Stimulated activated CD4-positive, alpha-beta T cell treated with anti-CD3 and anti-CD28 coated beads, Interleukin-2, amount 100 ng/mL, for 4 hours (primary cell): Measurements from ENCODE around the gene FAM209B.
"Not testable (repeated sequence)": the region's sequence is repeated elsewhere in the genome, so short reads cannot be mapped to it uniquely, and the experiment has no call there.

ENCODE experiments used
- DNase-seq: peaks from one replicate; pipeline ENCODE4 v3.0.0-alpha.2; 2020; ENCODE audit warnings: low read depth

FAM209B gene

GRCh38 chr20:56540415-56540814 lies 7.4 kb downstream of the FAM209B start:
- no peak for DNase-seq

- no peak for DNase-seq
Measured at GRCh38 chr20:56542489-56543030, 9.5 kb downstream of the FAM209B start.

GRCh38 chr20:56551571-56551970 lies 18.5 kb downstream of the FAM209B start:
- no peak for DNase-seq

GRCh38 chr20:56552911-56553629 lies 20.0 kb downstream of the FAM209B start:
- DNase-seq = no peak

- DNase-seq = no peak
Measured at GRCh38 chr20:56554869-56555268, 21.8 kb downstream of the FAM209B start.

GRCh38 chr20:56558968-56559367 lies 25.9 kb downstream of the FAM209B start:
- DNase-seq = no peak

- DNase-seq = not testable (repeated sequence)
Measured at GRCh38 chr20:56564526-56564925, 31.5 kb downstream of the FAM209B start.

- DNase-seq = no peak
Measured at GRCh38 chr20:56565511-56565910, 32.5 kb downstream of the FAM209B start.

GRCh38 chr20:56566621-56567020 lies 33.6 kb downstream of the FAM209B start:
- DNase-seq = no peak

- no peak for DNase-seq
Measured at GRCh38 chr20:56570832-56571231, 37.8 kb downstream of the FAM209B start.

GRCh38 chr20:56572172-56572571 lies 39.1 kb downstream of the FAM209B start:
- DNase-seq = no peak

GRCh38 chr20:56573986-56574385 lies 40.9 kb downstream of the FAM209B start:
- DNase-seq = no peak

GRCh38 chr20:56574531-56575142 lies 41.6 kb downstream of the FAM209B start:
- no peak for DNase-seq

- no peak for DNase-seq
Measured at GRCh38 chr20:56575157-56575556, 42.1 kb downstream of the FAM209B start.

- no peak for DNase-seq
Measured at GRCh38 chr20:56575961-56576360, 42.9 kb downstream of the FAM209B start.

- no peak for DNase-seq
Measured at GRCh38 chr20:56579301-56579710, 46.3 kb downstream of the FAM209B start.

GRCh38 chr20:56580226-56580625 lies 47.2 kb downstream of the FAM209B start:
- DNase-seq = no peak

GRCh38 chr20:56581701-56582100 lies 48.7 kb downstream of the FAM209B start:
- DNase-seq = no peak

GRCh38 chr20:56582542-56582941 lies 49.5 kb downstream of the FAM209B start:
- no peak for DNase-seq

GRCh38 chr20:56584916-56585315 lies 51.9 kb downstream of the FAM209B start:
- no peak for DNase-seq
